SKM-1 treated with dmso at 0.1 percent for 144 hours (cell line): Measurements from ENCODE around the gene ARHGEF19.

ENCODE experiments used
- DNase-seq: peaks from one replicate; lab custom pipeline; 2025; ENCODE audit not compliant: unreplicated experiment; lab: John Stamatoyannopoulos, UW

Gene ARHGEF19

GRCh38 chr1:16244650-16245285 lies 32.3 kb upstream of the ARHGEF19 start:
- DNase-seq, result no peak

- DNase-seq, result peak; percentile 67
Observed at GRCh38 chr1:16243936-16244649, 31.6 kb upstream of the ARHGEF19 start.

GRCh38 chr1:16243215-16243610 lies 30.8 kb upstream of the ARHGEF19 start:
- no peak for DNase-seq

- DNase-seq, result no peak
Observed at GRCh38 chr1:16242556-16243214, 30.2 kb upstream of the ARHGEF19 start.

GRCh38 chr1:16241221-16241708 lies 28.8 kb upstream of the ARHGEF19 start:
- no peak for DNase-seq

- DNase-seq, result no peak
Observed at GRCh38 chr1:16239972-16240491, 27.6 kb upstream of the ARHGEF19 start.

GRCh38 chr1:16237343-16237830 lies 24.9 kb upstream of the ARHGEF19 start:
- no peak for DNase-seq

- peak; percentile 88 for DNase-seq
Observed at GRCh38 chr1:16236511-16237342, 24.3 kb upstream of the ARHGEF19 start, which contains the start of gene CPLANE2. Gene CPLANE2 (minus strand): TSS chr1:16237183. CDS start chr1:16236742, 441 bp downstream.

GRCh38 chr1:16235944-16236510 lies 23.6 kb upstream of the ARHGEF19 start:
- DNase-seq, result no peak

- DNase-seq, result no peak
Observed at GRCh38 chr1:16235347-16235746, 22.9 kb upstream of the ARHGEF19 start.

- no peak for DNase-seq
Observed at GRCh38 chr1:16233431-16233830, 21.0 kb upstream of the ARHGEF19 start.

GRCh38 chr1:16232316-16232710 lies 19.9 kb upstream of the ARHGEF19 start:
- no peak for DNase-seq

- no peak for DNase-seq
Observed at GRCh38 chr1:16231331-16232315, 19.2 kb upstream of the ARHGEF19 start.

- no peak for DNase-seq
Observed at GRCh38 chr1:16230744-16231143, 18.3 kb upstream of the ARHGEF19 start.

- DNase-seq, result no peak
Observed at GRCh38 chr1:16229976-16230740, 17.7 kb upstream of the ARHGEF19 start.

GRCh38 chr1:16226490-16227179 lies 14.2 kb upstream of the ARHGEF19 start:
- DNase-seq, result no peak

- no peak for DNase-seq
Observed at GRCh38 chr1:16226129-16226489, 13.7 kb upstream of the ARHGEF19 start.

GRCh38 chr1:16224472-16224871 lies 12.0 kb upstream of the ARHGEF19 start:
- DNase-seq, result no peak
